Measurements from ENCODE around the gene CSNK1G1. TPM values are rescaled to one million over a fixed set of nuclear protein-coding genes. Genes with fewer than 3 reads are reported as not detected.

Gene CSNK1G1
- total RNA-seq, 1 donor from 2014 or later: 6.2 TPM

DNA sequence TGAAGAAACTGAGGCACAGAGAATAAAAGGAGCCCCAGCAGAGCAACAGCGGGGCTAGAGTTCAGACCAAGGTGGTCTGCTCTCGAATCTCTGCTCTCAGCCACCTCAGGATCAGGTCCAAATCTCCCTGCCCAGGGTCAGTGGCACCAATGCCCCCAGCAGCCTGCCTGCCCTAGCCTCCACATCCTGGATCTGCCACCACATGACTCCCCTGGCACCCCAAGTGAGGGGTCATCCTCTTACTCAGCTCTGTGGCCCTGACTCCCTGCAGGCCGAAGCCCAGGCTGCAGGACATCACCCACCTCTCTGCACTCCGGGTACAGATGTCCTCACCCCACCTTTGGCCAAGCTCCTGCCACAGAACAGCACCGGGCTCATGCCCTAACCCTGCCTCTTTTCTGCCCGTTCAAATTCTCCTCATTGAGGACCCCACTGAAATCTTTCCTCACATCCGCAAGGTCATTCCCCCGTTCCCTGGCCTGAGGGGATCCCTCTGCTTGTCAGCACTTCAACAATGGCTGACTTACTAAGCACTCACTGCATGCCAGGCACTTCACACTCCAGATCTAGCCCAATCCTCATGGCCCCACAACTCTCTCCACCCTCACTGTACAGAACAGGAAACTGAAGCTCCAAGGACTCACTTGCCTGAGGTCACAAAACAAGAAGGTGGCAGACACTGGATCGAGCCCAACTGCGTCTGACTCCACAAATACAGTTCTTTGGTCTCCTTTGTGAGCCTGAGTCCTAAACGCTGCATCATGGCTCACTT is 197.4 kb downstream of the CSNK1G1 start:
- ATAC-seq: no peak

DNA sequence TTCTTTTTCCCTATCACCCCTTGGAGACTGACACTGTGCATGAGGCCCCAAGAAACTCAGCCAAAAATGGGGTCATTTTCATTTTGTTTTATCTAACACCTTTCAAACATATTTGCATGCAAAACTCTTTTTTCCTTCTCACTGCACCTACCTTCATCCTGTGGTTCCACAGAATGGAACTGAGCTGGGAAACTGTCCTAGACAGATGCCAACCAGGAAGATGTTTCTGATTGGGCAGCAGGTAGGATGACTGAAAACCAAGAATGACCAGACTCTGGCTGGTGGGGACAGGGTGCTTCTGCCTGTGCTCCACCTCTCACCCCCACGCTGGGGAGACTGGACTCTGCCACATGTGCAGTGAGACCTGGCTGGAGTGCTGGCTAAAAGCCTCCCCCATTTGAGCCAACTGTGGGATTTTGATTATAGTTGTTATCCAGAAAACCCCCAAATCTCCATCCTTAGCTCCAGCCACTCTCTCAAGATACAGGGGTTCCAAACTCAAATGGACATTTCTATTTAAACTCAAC is 198.3 kb downstream of the CSNK1G1 start:
- no peak for DNase-seq (ENCODE audit: low spot score)
- no peak for ATAC-seq

More for the DNA sequence above, 197.4 kb downstream of the CSNK1G1 start:
- no peak for DNase-seq (ENCODE audit: low spot score)

DNA sequence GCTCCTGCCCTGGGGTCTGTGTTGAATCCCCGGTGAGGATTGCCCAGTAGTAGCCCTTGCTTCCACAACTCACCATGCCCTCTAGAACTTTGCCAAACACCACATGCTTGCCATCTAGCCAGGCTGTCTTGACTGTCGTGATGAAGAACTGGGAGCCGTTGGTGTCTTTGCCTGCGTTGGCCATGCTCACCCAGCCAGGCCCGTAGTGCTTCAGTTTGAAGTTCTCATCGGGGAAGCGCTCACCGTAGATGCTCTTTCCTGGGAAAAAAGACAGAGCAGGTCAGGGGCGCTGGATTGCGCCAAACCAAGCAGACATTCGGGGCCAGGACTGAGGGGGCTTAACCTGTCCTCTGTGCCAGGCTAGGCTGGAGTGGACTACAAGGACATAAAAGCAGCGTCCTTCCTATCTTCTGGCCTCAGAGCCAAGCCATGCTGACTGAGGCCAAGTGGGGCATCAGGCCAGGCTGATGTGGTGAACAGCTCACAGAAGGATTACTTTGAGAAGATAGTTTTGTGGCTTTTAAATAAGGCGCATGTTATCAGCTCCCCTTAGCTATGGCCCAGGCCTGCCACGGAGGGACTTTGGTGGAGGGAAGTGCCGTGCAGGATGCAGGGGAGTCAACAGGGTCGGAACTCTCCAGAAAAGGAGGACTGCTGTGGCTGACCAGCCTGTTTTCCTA is 199.2 kb downstream of the CSNK1G1 start:
- DNase-seq (ENCODE audit: low spot score) (no peak), ATAC-seq (no peak)

DNA sequence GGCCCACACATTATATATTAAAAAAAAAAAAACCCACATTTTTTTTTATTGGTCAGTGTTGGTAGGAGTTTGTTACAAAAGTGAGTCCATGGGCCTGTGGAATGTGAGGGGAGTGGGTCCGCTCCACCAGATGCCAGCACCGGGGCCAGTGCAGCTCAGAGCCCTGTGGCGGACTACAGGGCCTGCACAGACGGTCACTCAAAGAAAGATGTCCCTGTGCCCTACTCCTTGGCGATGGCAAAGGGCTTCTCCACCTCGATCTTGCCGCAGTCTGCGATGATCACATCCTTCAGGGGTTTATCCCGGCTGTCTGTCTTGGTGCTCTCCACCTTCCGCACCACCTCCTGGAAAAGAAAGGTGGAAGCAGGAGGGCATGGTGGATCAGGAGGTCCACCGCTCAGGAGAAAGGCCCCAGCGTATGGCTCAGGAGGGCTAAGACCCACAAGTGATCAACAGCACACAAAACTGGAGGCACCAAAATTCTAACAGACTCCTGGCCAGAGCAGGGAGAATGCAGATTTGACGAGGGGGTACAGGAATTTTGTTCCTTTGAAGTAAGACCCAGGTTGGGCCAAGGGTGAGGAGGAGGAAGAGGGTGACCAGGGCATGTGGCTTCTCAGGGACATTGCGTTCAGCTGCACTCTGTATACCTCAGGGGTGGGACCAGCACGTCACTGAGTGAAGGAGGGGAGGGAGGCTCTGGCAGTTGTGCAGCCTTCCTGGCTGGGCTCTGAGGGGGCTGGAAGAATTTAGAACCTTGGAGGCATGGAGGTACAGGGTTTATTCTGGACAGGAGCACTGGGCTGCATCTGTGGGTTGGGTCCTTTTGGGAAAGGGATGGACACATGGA is 199.9 kb downstream of the CSNK1G1 start:
- no peak for DNase-seq (ENCODE audit: low spot score)
- no peak for ATAC-seq

DNA sequence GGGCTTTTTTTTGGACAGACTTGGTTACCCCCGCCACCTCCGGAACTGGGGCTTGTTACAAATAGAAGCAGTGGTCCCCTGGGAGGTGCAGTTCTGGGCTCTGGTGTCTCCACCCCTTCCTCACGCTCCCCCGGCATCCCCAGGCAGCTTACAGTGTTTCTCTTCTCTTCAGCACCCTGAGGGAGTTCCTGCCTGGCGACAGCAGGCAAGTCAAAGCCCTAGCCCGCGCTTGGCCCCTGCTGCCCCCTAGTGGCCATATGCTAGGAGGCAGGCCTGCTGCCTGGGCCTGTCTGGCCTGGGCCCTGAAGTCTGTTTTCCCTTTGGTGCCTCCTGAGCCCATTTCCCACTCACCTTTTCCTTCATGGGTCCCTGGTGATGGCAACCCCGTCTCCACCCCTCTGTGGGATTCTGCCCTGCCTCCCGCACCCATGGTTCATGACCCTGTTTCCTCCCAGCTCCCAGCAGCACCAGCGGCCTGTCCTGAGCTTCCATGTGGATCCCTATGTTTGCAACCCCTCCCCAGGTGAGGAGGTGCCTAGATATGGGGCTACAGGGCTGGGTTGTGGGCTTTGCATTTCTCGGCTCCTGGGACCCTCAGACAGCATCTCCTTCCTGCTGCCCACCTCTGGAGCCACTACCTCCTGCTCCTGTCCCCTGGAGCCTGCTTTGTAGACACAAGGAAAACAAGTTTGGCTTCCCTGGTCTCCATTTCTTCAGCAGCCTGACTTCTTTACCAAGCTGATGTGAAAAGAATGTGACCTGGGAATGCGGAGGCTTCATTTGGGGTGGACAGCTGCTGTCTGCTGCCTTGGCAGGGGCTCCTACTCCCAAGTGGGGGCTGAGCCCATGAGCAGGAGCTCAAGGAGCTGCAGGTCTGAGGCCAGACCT is 202.2 kb downstream of the CSNK1G1 start:
- DNase-seq (ENCODE audit: low spot score): peak; percentile 92

GRCh38 chr15:64152507-64153387 is 203.2 kb downstream of the CSNK1G1 start:
- no peak for DNase-seq (ENCODE audit: low spot score)
- no peak for ATAC-seq

More for the DNA sequence above, 202.2 kb downstream of the CSNK1G1 start:
- ATAC-seq: peak; percentile 79

GRCh38 chr15:64151727-64152506 is 204.1 kb downstream of the CSNK1G1 start, which contains the start of gene SNX22:
Gene SNX22 (plus strand): TSS chr15:64151731. CDS start chr15:64151776, 45 bp downstream.
- ATAC-seq (peak; percentile 10), DNase-seq (ENCODE audit: low spot score) (no peak)

GRCh38 chr15:64149893-64150578 is 205.9 kb downstream of the CSNK1G1 start:
- ATAC-seq (no peak), DNase-seq (ENCODE audit: low spot score) (no peak)

- DNase-seq (ENCODE audit: low spot score): no peak
- no peak for ATAC-seq
These were observed 206.5 kb downstream of the CSNK1G1 start for GRCh38 chr15:64149424-64149823.

- ATAC-seq (no peak), DNase-seq (ENCODE audit: low spot score) (no peak)
These were observed 207.4 kb downstream of the CSNK1G1 start for GRCh38 chr15:64148581-64148980.

DNA sequence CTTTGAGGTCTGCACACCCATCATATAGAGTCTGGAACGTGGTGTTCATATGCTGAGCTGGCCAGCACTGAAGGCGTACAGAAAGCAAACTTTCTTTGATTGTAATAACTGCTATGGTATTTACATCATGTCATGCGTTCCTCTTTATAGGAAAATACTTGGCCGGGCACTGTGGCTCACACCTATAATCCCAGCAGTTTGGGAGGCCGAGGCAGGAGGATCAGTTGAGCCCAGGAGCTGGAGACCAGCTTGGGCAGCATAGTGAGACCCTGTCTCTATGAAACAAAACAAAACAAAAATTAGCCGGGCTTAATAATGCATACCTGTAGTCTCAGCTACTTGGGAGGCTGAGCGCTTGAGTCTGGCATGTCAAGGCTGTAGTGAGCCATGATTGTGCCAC is 207.8 kb downstream of the CSNK1G1 start:
- no peak for ATAC-seq
- DNase-seq (ENCODE audit: low spot score): no peak

- DNase-seq (ENCODE audit: low spot score): no peak
- no peak for ATAC-seq
These were observed 208.9 kb downstream of the CSNK1G1 start for GRCh38 chr15:64146885-64147681.

DNA sequence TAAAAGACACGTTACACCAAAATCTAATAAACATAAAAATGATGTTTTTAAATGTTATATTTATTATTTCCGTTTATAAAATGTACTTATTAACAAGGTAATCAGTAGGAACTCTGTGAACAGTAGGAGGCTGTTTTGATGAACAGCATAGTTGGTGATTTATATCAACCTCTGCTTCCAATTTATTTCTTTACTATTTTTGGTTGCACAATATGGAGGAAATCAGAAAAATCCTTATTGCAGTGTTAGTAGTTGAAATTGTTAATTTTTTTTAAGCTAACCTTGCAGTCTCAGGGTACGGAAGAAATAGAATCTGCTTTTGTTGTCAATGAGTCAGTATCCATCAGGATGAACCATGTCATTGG is 209.5 kb downstream of the CSNK1G1 start:
- no peak for ATAC-seq
- DNase-seq (ENCODE audit: low spot score): no peak

- no peak for DNase-seq (ENCODE audit: low spot score)
- no peak for ATAC-seq
These were observed 209.9 kb downstream of the CSNK1G1 start for GRCh38 chr15:64146041-64146440.

DNA sequence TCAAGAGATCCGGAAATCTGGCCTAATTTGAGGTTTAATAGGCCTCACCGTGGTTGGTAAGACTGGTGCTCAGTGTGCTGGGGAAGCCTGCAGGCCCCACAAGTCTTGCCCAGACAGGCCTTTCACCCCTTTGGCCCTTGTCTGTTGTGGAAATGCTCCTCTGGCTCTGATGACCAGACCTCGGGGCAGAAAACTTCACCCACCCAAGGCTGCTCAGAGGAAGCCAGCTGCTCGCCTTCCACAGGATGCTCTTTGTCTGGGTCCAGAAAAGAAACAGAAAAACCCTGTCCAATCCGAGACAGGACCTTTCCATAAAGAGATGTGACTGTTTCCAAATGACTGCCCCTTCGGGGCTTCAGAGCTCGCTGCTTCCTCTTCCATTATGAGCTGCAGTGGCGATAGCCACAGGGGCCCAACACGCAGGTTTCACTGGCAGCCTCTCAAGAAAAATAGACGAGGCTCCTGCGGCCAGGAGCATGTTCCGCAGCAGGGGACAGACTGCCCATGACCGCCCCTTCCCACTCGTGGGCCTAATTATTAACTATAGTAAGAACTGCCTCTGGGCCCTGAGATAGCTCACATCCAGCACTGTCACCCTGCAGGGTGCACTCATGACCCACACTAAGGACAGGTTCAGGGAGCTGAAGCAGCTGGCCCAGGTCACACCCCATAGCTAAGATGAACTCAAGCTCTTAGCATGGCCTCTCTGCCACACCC is 211.2 kb downstream of the CSNK1G1 start:
- no peak for DNase-seq (ENCODE audit: low spot score)

DNA sequence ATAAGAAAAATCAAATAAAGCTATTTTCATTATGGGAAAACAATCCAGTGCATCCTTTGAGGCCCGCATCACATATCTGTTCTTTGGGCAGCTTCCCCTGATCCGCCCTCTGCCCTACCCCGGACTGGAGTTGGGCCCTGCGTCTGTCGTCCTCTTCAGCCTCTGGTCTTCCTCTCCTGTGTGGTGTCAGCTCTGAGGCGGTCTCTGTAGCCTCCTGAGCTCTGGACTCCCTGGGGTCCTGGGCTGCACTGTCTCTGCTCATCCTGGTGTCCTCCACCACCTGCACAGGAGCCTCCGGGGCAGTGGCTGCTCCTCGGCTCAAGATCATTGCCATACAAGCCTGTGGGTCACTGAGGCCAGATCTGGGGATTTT is 211.8 kb downstream of the CSNK1G1 start:
- DNase-seq (ENCODE audit: low spot score): no peak
- no peak for ATAC-seq

More for the DNA sequence above, 211.2 kb downstream of the CSNK1G1 start:
- ATAC-seq: no peak
